IPS-18c (cell line): ENCODE measurements around the gene BIN1.
A peak's percentile ranks its signal among the peaks of the same experiment; 100 is the strongest.

Experiments used
- H3K4me3 ChIP-seq: 2 replicates; pipeline ENCODE4 v1.7.0; 2013; ENCODE audit warnings: low read depth, mild to moderate bottlenecking, low read length, moderate library complexity; ENCODE audit not compliant: insufficient read depth
- H3K9me3 ChIP-seq: one replicate; pipeline ENCODE4 v1.6.1; 2013; ENCODE audit warnings: mild to moderate bottlenecking, low read length, moderate library complexity; ENCODE audit not compliant: control insufficient read depth, insufficient read depth

Gene BIN1

DNA sequence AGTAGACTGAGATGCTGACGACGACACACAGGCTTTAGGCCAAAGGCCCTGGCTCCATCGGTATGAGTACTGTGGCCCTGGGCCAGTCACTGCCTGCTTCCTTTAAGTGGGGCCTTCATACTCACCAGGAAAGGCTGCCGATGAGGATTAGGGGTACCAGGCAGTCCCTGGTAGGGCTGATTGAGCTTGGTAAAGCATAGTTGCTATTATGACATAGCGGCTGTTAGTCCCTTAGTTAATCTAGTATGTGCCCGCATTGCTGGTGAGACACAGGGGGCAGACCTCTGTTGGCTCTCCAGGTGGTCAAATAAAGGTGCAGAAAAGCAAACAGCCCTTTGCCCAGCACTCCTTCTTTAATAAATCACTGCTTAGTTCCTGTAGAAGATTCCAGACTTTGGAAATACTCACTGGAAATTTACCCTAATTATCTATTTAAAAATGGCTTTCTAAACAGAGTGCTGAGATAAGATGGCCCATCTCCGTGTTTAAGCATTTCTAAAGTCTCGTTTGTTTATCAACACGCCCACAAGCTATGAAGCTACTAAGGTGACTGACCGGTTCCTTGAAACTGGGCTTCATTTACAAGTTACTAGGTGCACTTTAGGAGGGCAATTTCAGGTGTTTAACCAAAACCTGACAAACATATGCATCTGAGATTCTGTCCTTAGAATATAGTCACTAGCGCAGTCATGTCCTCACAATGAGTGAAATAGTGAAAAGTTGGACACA lies 8.7 kb upstream of the BIN1 start:
- no peak overlapping the region for H3K4me3 ChIP-seq
- peaks cover 2% of the 10 kb centered on the region for H3K9me3 ChIP-seq

GRCh38 chr2:127110985-127111384 lies 4.0 kb upstream of the BIN1 start:
- Histone ChIP-seq H3K4me3 (no peak overlapping the region), H3K9me3 (peaks cover 2% of the 10 kb centered on the region)

DNA sequence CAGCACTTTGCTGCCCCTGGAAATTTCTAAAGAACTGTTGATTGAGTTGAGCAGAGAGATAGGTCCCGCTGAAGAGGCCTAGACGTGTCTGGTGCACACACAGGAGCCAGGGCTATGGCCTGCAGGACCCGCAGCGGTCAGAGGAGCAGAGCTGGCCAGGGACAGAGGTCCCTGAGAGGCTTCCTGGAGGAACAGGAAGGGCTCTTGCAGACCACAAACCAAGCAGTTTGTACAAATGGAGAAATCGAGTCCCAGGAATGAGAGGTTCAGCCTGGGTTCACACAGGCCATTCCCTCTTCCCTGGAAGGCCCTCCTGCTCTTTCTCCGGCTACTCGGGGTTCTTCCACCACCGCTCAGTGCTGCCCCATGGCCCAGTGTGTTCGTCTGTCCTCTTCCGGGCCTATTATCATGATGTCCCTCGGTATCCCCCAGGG lies 1.2 kb upstream of the BIN1 start:
- Histone ChIP-seq H3K4me3 (peak overlapping the region; percentile 75), H3K9me3 (peaks cover 2% of the 10 kb centered on the region)

DNA sequence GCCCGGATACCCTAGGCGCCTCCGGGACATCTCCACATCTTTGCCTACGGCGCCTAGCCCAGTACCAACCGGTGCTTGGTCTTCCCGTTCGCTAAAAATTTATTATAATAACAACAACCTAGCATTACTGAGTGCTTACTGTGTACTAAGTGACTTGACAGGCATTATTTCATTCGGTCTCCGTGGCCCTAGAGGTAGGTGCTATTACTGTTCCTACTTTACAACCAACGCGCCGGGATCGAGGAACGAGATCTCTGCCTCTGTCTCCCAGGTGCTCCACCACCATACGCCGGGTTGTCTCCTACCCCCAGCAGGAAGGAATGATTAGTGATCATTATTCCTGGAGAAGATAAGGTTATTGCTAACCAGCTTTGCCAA lies 657 bp upstream of the BIN1 start:
- Histone ChIP-seq H3K9me3 (peaks cover 2% of the 10 kb centered on the region), H3K4me3 (peak overlapping the region; percentile 75)

GRCh38 chr2:127106457-127106990 lies 430 bp downstream of the BIN1 start:
- Histone ChIP-seq H3K4me3 (peak overlapping the region; percentile 75), H3K9me3 (peaks cover 2% of the 10 kb centered on the region)

DNA sequence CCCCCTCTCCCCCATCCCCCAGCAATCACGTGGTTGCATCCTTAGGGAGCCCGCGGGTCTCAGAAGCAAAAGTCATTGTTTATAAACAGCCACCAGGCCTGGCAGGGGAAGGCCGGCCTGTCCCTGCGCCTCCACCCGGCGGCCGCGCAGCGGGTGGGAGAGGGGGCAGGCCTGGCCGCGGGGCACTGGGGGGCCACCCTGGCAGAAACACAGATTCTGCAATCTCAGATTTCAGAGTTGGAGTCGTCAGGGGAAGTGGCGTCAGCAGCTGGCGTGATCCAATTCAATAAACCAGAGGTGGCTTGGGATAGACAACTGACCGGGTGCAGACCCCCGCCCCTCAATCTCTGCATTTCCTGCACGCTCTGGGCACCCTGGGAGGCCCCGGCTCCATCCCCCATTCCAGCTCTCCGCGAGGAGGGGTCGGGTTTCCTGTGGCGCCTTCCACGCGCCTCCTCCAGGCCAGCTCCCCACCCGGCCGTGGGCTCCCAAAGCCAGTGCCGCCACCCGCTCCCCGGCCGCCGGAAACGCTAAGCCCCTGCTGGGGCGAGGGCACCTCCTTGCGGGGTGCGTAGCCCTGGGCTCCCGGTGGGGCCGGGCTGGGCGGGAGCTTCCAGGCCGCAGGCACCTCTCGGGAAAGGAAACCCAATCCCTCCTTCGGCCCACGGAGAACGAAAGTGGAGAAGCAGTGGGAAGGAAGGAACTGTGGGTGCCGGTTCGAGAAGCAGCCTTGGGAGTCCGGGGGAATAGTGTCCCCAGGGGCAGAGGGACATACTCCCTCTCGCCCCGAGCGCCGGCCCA lies 1.1 kb downstream of the BIN1 start:
- Histone ChIP-seq H3K9me3 (peaks cover 2% of the 10 kb centered on the region), H3K4me3 (peak overlapping the region; percentile 75)

DNA sequence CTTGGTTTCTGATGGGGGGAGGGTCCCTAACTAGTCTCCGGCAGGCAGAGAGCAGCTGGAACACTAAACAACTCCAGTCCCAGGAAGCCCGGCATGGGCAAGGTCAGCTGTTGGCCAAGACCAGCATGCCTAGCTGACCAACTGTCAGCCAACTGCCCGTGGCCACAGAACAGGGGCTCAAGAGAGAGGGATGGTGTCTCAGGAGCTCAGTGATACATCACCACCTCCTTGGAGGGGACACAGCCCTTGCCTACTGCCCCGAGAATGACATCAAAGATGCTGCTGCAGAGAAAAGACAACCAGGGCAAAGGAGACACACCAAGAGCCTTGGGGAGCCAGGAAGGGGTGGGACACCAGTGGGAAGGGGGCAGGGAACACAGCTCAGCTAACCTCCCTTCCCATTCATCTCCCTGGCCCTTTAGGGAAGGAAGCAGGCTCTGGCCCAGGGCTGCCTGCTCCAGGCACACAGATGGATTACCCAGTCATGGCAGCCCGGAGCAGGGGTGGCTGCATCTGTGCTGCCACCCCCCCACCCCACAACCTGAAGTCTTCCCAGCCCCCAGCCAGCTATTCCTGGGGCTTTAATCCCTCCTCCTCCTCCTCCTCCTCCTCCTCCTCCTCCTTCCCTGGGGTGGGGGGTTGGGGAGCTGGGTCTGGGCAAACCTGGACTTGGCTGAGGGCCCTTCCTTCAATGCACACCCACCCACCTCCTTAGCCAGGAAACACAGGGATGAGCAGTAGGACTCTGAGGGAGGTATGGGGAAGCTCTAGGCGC lies 1.9 kb downstream of the BIN1 start:
- Histone ChIP-seq H3K9me3 (peaks cover 2% of the 10 kb centered on the region), H3K4me3 (peak overlapping the region; percentile 75)

GRCh38 chr2:127104166-127104660 lies 2.7 kb downstream of the BIN1 start:
- peaks cover 2% of the 10 kb centered on the region for H3K9me3 ChIP-seq
- H3K4me3 ChIP-seq, result no peak overlapping the region

- no peak overlapping the region for H3K4me3 ChIP-seq
- peaks cover 2% of the 10 kb centered on the region for H3K9me3 ChIP-seq
These were observed 3.5 kb downstream of the BIN1 start for GRCh38 chr2:127103243-127104165.

- Histone ChIP-seq H3K9me3 (peaks cover 2% of the 10 kb centered on the region), H3K4me3 (no peak overlapping the region)
These were observed 4.3 kb downstream of the BIN1 start for GRCh38 chr2:127102521-127103242.

DNA sequence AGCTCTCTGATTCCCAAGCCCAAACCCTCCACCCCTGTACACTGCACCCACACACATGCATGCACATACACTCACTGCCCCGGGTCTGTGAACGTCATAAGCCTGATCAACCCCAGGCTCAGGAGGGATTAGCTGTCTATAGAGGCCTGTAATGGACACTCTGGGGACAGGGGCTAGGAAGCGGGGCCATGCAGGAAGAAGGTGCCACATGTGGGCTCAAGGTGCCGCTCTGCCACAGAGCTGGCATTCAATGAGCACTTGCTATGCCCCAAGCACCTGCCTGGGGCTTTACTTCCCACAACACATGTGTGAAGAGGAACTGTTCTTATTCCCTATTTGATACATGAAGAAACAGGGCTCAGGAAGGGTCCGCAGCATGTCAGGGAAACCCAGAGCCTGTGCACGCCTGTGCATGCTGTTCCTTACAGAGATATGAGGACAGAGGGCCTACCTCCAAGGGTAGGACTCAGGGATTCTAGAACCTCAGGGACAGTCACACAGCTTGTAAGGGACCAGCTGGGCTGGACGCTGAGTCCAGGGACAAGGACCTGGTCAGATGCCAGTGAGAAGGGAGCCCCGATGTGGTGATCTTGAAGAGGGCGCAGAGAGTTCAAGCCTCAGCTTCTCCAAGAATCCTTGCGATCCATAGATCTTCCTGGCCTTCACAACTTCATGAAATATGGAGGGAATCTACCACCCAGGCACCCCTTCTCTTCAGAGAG lies 5.0 kb downstream of the BIN1 start:
- H3K4me3 ChIP-seq, result no peak overlapping the region
- no peaks in the 10 kb centered on the region for H3K9me3 ChIP-seq

GRCh38 chr2:127101048-127101611 lies 5.8 kb downstream of the BIN1 start:
- no peaks in the 10 kb centered on the region for H3K9me3 ChIP-seq
- H3K4me3 ChIP-seq, result no peak overlapping the region

GRCh38 chr2:127100251-127101047 lies 6.5 kb downstream of the BIN1 start:
- no peaks in the 10 kb centered on the region for H3K9me3 ChIP-seq
- no peak overlapping the region for H3K4me3 ChIP-seq

- Histone ChIP-seq H3K4me3 (no peak overlapping the region), H3K9me3 (no peaks in the 10 kb centered on the region)
These were observed 8.2 kb downstream of the BIN1 start for GRCh38 chr2:127098711-127099110.
